Progenitor cell of endocrine pancreas (in vitro differentiated cells): ENCODE results near the gene RNU1-1. TPM values are rescaled to one million over a fixed set of nuclear protein-coding genes. Genes with fewer than 3 reads are reported as not detected.
"Not testable (repeated sequence)": the region's sequence is repeated elsewhere in the genome, so short reads cannot be mapped to it uniquely, and the experiment has no call there.

Source experiments
- DNase-seq: peaks from one replicate; pipeline ENCODE4 v3.0.0; 2021; ENCODE audit warnings: low spot score; ENCODE audit not compliant: unreplicated experiment
- H3K27ac Mint-ChIP-seq: 2 replicates; pipeline ENCODE4 v1.8.0; 2021; ENCODE audit warnings: mild to moderate bottlenecking, moderate library complexity, mixed read lengths
- H3K27me3 Mint-ChIP-seq: 2 replicates; pipeline ENCODE4 v1.8.0; 2021; ENCODE audit warnings: mixed read lengths
- H3K36me3 Mint-ChIP-seq: 2 replicates; pipeline ENCODE4 v1.8.0; 2022; ENCODE audit warnings: mixed read lengths; ENCODE audit not compliant: insufficient read depth
- H3K4me1 Mint-ChIP-seq: 2 replicates; pipeline ENCODE4 v1.8.0; 2021; ENCODE audit warnings: low read depth, mixed read lengths
- H3K4me3 Mint-ChIP-seq: 2 replicates; pipeline ENCODE4 v1.8.0; 2021; ENCODE audit warnings: low read depth, mild to moderate bottlenecking, moderate library complexity, mixed read lengths
- H3K9me3 Mint-ChIP-seq: 2 replicates; pipeline ENCODE4 v1.8.0; 2021; ENCODE audit warnings: low read depth, mixed read lengths
- CTCF ChIP-seq: fragments of 200-600 bp; sonication (generic); IDR thresholded peaks from one replicate; pipeline ENCODE4 v1.5.0; 2021; ENCODE audit warnings: antibody characterized with exemption, mild to moderate bottlenecking; ENCODE audit not compliant: unreplicated experiment
- total RNA-seq: library from RNA; stranded (reverse); gene quantifications from 2 replicates; pipeline ENCODE4 v1.2.1, GENCODE V29; 2021

RNU1-1 gene
- total RNA-seq, 1 donor from 2014 or later = 3,957 TPM

GRCh38 chr1:16491056-16491675 lies 22.9 kb downstream of the RNU1-1 start:
- Mint-ChIP-seq H3K9me3 (no peaks in the 10 kb centered on the region), H3K4me1 (peaks cover 2% of the 10 kb centered on the region), H3K27me3 (no peaks in the 10 kb centered on the region), H3K36me3 (peaks cover 3% of the 10 kb centered on the region), H3K27ac (no peak overlapping the region), H3K4me3 (no peak overlapping the region)
- no peak for DNase-seq
- TF ChIP-seq CTCF = no peak

GRCh38 chr1:16489195-16489880 lies 24.7 kb downstream of the RNU1-1 start:
- not testable (repeated sequence) for H3K27ac Mint-ChIP-seq, H3K9me3 Mint-ChIP-seq, H3K4me1 Mint-ChIP-seq, DNase-seq, H3K27me3 Mint-ChIP-seq, H3K4me3 Mint-ChIP-seq, H3K36me3 Mint-ChIP-seq

- not testable (repeated sequence) for H3K9me3 Mint-ChIP-seq, H3K27ac Mint-ChIP-seq, DNase-seq, H3K4me3 Mint-ChIP-seq, H3K4me1 Mint-ChIP-seq, H3K27me3 Mint-ChIP-seq
- H3K36me3 Mint-ChIP-seq = peaks cover 12% of the 10 kb centered on the region
Measured at GRCh38 chr1:16487011-16487410, 27.1 kb downstream of the RNU1-1 start.

GRCh38 chr1:16486316-16486715 lies 27.8 kb downstream of the RNU1-1 start:
- H3K4me1 Mint-ChIP-seq, H3K4me3 Mint-ChIP-seq, H3K27me3 Mint-ChIP-seq, H3K27ac Mint-ChIP-seq, DNase-seq, H3K9me3 Mint-ChIP-seq: not testable (repeated sequence)
- H3K36me3 Mint-ChIP-seq = peaks cover 12% of the 10 kb centered on the region

GRCh38 chr1:16484931-16485330 lies 29.2 kb downstream of the RNU1-1 start:
- no peaks in the 10 kb centered on the region for H3K27me3 Mint-ChIP-seq
- no peaks in the 10 kb centered on the region for H3K4me1 Mint-ChIP-seq
- DNase-seq = no peak

GRCh38 chr1:16484501-16484835 lies 29.6 kb downstream of the RNU1-1 start:
- no peak for TF ChIP-seq CTCF
- no peak for DNase-seq
- H3K4me1 Mint-ChIP-seq = no peaks in the 10 kb centered on the region
- peaks cover 17% of the 10 kb centered on the region for H3K36me3 Mint-ChIP-seq
- no peak overlapping the region for H3K4me3 Mint-ChIP-seq
- H3K27me3 Mint-ChIP-seq = no peaks in the 10 kb centered on the region
- no peaks in the 10 kb centered on the region for H3K9me3 Mint-ChIP-seq
- H3K27ac Mint-ChIP-seq = no peak overlapping the region

More at GRCh38 chr1:16484931-16485330, 29.2 kb downstream of the RNU1-1 start:
- Mint-ChIP-seq H3K36me3 (peaks cover 17% of the 10 kb centered on the region), H3K9me3 (no peaks in the 10 kb centered on the region), H3K4me3 (no peak overlapping the region), H3K27ac (peak overlapping the region; percentile 73)
- TF ChIP-seq CTCF = no peak

GRCh38 chr1:16483639-16484500 lies 30.2 kb downstream of the RNU1-1 start:
- H3K4me1 Mint-ChIP-seq, H3K27me3 Mint-ChIP-seq: not testable (repeated sequence)
- H3K27ac Mint-ChIP-seq = peak overlapping the region; percentile 73

GRCh38 chr1:16483146-16483545 lies 30.9 kb downstream of the RNU1-1 start:
- H3K4me1 Mint-ChIP-seq, H3K4me3 Mint-ChIP-seq, H3K27me3 Mint-ChIP-seq, DNase-seq, H3K27ac Mint-ChIP-seq, H3K9me3 Mint-ChIP-seq: not testable (repeated sequence)
- H3K36me3 Mint-ChIP-seq = peaks cover 14% of the 10 kb centered on the region

More at GRCh38 chr1:16483639-16484500, 30.2 kb downstream of the RNU1-1 start:
- not testable (repeated sequence) for H3K4me3 Mint-ChIP-seq, H3K9me3 Mint-ChIP-seq, DNase-seq
- H3K36me3 Mint-ChIP-seq = peaks cover 17% of the 10 kb centered on the region
